Measurements from ENCODE around the gene CCNYL1.
A peak's percentile ranks its signal among the peaks of the same experiment; 100 is the strongest.
"Not testable (repeated sequence)": the region's sequence is repeated elsewhere in the genome, so short reads cannot be mapped to it uniquely, and the experiment has no call there.

Gene CCNYL1

DNA sequence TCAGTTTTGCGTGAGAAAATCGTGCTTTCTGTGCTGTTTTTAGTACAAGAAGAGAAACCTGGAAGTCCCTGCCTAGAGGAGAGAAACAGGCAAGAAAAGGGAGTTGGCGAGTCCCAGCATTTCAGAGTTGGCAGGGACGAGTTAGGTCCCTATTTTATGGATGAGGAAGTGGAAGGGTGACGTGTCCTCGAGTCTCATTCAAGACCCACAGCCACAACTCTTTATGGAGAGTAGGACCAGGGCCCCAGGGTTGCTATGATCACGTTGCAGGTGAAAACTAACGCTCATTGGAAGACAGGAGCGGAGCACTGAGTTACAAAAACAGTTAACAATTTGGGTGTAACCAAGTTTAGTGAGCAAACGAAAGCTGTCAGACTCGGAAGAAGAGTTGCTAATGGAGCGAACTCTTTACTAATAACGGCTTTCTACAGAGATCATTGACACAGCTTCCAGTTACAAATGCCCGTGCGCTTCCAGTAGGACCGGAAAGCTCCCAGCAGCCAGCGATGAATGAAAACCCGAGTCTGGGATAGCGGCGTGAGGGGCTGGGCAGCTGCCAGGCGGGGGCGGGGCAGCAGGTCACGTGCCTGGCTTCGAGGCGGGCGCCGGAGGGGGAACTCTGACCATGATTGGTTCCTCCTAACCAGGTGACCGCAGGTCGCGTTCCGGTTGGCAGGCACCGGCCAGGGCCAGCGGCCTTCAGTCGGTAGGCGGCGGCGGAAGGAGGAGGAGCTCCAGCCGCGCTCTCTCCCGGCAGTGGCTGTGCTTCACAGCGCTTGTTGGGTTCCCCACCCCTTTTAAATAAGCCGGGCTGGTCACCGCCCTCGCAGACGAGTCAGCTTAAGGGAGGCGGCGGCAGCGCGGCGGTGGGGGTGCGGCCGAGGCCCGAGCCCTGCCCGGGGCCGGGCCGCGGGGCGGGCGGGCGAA, at the start of gene CCNYL1:
TSS of gene CCNYL1 (plus strand) at position 827 of the 927 bp plus-strand sequence. CDS start 257 bp downstream, outside the sequence.
- peak; percentile 98 for DNase-seq (ENCODE audit: low read depth)

DNA sequence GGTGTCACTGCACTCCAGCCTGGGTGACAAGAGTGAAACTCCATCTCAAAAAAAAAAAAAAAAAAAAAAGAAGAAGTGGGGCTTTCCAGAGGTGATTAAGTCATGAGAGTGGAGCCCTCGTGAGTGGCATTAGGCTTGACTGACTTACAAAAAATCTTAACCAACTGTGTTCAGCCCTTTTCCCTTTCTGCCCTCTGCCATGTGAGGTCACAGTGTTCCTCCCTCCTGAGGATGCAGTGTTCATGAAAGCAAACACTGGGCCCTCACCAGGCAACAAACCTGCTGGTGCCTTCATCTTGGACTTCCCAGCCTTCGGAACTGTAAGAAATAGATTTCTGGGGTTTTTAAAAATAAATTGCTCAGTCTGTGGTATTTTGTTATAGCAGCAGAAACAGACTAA, 49.2 kb upstream of the CCNYL1 start:
- DNase-seq (ENCODE audit: low read depth), result no peak

DNA sequence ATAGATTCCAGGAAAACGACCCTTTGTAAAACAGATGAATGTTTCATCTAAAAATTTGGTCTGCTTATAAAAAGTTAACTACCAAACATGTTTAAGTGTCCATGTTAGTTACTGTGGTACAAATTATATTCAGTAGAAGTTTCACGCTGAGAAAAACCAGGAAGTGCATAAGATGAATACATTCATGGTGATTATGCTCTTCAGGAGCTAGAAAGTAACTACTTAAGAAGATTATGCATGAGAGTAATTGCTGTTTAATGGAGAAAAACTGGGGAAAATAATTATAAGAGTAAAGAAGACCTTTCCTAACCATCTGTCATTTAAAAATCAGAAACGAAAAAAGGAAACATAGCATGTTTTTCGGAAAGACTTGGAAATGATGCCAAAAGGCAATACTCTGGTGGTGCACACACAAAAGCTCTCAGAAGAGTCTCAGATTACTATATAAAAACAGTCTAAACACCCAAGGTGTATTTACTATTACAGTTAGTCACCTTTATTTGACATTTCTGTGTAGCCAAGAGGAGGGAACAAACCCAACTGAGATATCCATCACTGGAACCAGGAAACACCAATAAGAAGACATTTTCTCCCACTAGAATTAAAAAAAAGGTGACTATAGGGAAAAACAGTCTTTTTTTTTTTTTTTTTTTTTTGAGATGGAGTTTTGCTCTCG, 47.4 kb upstream of the CCNYL1 start:
- DNase-seq (ENCODE audit: low read depth), result no peak

DNA sequence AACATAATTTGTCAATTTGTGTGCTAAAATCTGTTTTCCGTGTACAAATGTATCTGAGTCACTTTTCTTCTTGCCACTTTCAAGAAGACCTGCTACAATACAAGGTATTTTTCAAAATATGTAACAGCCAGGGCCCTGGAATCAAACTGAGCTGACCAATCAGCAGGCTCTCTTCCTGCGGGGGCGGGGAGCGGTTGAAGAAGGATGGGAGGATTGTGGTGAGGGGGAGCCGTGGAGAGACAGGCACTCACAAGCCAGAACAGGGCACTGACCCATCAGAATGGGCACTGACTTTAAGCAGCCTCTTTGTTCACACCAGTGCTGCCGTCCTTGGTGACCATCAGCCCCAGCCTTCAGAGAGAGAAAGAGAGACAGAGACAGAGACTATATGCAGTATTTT, 40.6 kb upstream of the CCNYL1 start:
- no peak for DNase-seq (ENCODE audit: low read depth)

DNA sequence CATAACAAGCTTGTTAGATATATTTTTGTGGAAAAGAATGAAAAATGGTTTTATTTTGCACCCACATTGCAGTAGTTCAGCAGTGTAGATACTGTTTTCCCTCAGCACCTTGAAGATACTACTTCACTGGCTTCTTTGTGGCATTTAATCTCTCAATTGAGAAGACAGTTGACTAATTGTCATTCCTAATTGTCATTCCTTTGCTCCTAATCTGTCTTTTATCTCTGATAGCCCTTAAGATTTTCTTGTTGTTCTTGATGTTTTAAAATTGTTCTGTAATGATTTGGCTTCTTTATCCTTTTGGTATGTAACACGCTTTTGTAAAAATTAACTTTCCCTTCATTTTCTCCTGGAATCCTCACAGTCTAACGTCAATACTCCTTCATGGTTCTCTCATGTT, 38.0 kb upstream of the CCNYL1 start:
- no peak for DNase-seq (ENCODE audit: low read depth)

DNA sequence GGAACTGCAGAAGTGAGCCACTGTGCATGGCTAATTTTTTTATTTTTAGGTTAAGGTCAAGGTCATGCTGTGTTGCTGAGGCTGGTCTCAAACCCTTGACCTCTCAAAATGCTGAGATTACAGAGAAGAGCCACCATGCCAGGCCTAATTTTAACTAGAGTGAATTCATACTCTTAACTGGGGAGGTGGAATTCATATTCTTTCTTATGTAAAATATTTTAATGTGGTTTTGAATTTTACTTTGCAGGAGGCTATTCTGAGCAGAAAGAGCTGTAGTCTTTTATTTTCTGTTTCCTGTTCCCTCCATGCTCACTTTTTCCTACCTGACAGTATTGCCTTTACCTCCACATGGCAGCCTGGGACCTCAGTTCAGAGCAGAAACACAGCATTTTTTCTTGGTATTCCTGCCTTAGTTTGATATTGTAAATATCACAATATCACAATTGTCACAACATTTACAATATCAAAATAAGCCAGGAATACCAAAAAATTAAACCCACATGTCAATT, 37.1 kb upstream of the CCNYL1 start:
- DNase-seq (ENCODE audit: low read depth), result no peak

DNA sequence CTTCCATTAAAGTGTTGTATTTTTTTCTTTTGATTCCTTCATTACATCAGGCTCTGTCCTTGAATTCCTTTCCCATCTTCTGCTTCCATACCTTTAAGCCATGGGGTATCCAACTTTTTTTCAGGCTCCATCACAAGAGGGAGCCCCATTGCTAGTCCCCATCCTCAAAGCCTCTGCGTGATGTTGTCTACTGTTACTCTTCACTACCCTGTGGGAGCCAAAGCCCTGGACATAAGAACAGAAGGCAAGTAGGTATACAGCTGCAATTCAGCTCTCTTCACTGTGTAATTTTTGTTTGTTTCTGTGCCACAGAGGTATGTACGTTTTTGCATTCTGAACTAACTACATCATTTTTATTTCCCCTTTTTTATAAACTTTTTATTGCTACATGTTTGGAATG, 36.6 kb upstream of the CCNYL1 start:
- no peak for DNase-seq (ENCODE audit: low read depth)

- no peak for DNase-seq (ENCODE audit: low read depth)
Observed at GRCh38 chr2:207676827-207677354, 34.5 kb upstream of the CCNYL1 start.

DNA sequence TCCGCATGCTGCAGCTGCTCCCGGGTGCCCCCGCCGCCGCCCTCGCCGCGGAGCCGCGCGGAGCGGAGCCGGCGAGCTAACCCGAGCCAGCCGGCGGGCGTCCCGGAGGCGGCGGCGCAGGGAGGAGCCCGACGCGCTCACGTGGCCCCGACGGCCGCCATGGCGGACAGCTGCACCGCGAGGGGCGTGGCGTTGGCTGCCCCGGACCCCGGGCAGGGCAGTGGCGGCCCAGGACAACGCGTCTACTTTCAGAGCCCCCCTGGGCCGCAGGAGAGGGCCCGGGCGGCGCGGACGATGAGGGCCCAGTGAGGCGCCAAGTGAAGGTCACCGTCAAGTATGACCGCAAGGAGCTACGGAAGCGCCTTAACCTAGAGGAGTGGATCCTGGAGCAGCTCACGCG, 30.0 kb upstream of the CCNYL1 start:
- no peak for DNase-seq (ENCODE audit: low read depth)

- DNase-seq (ENCODE audit: low read depth), result no peak
Observed at GRCh38 chr2:207682557-207682956, 28.9 kb upstream of the CCNYL1 start.

DNA sequence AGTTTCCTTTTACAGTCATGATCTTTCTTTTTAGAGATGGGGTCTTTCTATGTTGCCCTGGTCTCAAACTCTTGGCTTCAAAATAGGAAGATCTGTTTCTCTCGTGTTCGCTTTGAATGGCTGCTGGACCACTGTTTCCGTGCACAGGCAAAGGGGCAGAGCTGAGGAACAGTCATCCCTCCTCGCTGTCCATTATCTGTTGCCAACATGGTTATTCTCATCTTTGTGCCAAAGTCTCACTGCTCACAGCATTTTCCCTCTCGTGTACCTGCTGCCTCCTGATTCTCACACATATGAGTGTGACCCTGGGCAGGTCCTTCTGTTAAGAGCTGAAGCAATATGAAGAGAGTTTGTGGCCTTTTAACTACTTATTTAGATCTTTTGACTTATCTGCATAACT, 28.0 kb upstream of the CCNYL1 start:
- DNase-seq (ENCODE audit: low read depth), result no peak

GRCh38 chr2:207683879-207684627, 27.4 kb upstream of the CCNYL1 start:
- DNase-seq (ENCODE audit: low read depth), result no peak

GRCh38 chr2:207686812-207687211, 24.6 kb upstream of the CCNYL1 start:
- no peak for DNase-seq (ENCODE audit: low read depth)

DNA sequence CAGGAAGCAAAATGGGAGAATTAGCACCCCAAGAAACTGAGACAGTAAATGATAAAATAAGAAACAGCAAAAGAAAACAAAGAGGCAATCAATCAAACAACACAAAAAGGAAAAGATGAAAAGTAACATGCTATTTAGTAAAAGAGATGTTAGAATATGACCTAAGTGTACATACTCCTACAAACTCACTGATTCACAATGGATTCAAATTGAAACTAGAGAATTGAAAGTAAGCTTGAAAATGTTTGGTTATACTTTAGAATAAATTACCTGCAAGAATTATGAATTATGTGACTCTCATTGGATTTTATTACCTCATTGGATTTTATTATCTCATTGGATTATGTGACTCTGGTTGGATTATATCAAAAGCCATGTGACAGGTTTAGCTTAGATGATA, 22.8 kb upstream of the CCNYL1 start:
- DNase-seq (ENCODE audit: low read depth), result no peak

DNA sequence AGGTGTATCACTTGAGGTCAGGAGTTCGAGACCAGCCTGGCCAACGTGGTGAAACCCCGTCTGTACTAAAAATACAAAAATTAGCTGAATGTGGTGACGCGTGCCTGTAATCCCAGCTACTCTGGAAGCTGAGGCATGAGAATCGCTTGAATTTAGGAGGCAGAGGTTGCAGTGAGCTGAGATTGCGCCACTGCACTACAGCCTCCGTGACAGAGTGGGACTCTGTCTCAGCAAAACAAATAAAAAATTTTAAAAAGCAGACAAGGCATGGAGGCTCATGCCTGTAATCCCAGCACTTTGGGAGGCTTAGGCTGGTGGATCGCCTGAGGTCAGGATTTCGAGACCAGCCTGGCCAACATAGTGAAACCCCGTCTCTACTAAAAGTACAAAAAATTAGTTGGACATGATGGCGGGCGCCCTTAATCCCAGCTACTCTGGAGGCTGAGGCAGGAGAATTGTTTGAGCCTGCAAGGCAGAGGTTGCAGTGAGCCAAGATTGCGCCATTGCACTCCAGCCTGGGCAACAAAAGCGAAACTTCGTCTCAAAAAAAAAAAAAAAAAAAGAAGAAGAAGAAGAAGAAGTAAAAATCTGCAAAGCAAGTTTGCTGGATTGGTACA, 20.5 kb upstream of the CCNYL1 start:
- not testable (repeated sequence) for DNase-seq (ENCODE audit: low read depth)

- peak; percentile 3 for DNase-seq (ENCODE audit: low read depth)
Observed at GRCh38 chr2:207692206-207693065, 19.0 kb upstream of the CCNYL1 start.

DNA sequence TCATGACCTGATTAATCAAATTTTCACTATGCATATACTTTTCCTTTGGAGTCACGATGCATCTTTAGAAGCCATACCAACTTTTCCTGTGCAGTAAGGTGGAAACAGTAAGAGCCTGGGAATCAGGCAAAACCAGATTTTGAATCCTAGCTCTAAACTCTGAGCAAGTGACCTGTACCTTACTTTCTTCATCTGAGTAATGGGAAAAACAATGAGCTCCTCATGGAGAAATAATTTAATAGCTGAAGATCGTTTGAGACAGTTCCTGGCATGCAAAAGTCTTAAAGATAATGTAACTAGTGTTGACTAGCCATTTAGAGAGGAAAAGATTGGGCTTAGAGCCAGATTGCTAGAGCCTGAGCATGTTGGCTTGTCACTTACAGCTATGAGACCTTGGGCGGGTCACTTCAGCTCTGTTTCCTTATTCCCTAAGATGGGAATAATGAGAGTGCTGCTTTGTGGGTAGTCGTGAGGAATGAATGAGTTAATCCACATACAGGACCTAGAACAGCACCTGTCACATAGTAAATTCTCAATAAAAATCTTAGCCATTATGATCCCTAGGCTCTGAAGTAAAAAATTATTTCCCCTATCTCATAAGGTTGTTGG, 17.7 kb upstream of the CCNYL1 start:
- no peak for DNase-seq (ENCODE audit: low read depth)

GRCh38 chr2:207694811-207695281, 16.6 kb upstream of the CCNYL1 start:
- no peak for DNase-seq (ENCODE audit: low read depth)

- no peak for DNase-seq (ENCODE audit: low read depth)
Observed at GRCh38 chr2:207695293-207695692, 16.1 kb upstream of the CCNYL1 start.

DNA sequence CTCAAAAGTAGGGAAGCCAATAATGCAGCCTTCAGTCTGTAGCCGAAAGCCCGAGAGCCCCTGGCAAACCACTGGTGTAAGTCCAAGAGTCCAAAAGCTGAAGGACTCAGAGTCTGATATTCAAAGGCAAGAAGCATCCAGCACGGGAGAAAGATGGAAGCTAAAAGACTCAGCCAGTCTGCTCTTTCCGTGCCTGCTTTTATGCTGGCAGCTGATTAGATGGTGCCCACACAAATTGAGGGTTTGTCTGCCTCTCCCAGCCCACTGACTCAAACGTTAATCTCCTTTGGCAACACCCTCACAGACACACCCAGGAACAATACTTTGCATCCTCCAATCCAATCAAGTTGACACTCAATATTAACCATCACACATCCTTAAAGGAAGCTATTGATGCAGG, 14.5 kb upstream of the CCNYL1 start:
- not testable (repeated sequence) for DNase-seq (ENCODE audit: low read depth)
